GM04504 (cell line): ENCODE results near the gene TOR4A.

Experiments
- DNase-seq: peaks from one replicate; pipeline ENCODE4 v3.0.0-alpha.2; 2012; ENCODE audit warnings: low read depth

TOR4A gene

DNA sequence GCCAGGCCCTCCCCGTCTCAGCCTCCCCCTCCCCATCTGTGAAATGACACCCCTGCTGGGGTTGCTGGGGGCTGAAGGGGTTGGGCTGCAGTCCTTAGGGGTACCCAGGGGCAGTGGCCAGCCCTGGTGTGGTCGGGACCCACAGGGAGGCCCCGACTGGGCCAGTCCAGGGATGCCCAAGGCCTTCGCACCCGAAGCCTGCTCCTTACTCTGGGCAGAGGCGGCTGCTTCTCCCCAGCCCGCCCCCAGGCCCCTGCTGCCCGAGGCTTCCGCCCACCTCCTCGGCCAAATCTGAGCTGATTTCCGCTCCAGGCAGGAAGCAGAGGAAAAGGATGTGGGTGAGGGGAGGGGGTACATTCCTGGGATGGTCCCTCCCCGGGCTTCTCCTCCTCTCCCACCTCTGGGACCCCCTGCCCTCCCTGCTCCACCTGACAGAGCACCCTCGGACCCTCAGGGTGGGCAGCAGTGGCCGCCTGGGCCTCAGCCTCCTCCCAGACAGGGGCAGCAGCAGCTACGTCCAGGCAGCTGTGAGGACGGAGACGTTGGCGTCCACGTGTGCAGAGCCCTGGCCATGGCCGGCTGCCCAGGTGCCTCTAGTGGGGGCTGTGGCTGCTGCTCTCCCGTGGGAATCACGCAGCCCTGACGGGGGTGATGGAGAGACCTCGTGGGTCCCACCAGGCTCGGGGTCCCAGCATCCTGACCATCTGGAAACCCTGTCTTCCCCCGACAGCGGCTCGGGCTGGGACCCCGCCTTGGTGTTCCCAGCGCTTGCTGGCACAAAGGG lies 28.7 kb downstream of the TOR4A start:
- DNase-seq = no peak

DNA sequence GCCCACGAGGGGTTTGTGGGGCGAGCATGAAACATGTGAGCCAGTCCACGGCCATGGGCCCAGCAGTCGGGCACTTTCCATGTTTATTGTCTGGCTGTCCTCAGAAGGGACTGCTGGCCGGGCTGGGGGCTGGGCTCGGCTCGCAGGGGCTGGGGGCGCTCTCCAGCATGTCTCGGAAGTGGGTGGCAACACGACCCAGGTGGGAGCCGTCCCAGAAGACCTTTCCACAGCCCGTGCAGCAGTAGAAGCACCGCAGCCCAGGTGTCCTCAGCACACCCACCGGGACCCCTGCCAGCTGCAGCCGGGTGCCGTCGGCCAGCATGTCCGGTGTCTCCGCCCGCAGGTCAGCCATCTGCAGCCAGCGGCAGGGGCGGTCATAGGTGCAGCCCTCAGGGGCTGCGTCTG lies 29.3 kb downstream of the TOR4A start:
- DNase-seq = no peak

DNA sequence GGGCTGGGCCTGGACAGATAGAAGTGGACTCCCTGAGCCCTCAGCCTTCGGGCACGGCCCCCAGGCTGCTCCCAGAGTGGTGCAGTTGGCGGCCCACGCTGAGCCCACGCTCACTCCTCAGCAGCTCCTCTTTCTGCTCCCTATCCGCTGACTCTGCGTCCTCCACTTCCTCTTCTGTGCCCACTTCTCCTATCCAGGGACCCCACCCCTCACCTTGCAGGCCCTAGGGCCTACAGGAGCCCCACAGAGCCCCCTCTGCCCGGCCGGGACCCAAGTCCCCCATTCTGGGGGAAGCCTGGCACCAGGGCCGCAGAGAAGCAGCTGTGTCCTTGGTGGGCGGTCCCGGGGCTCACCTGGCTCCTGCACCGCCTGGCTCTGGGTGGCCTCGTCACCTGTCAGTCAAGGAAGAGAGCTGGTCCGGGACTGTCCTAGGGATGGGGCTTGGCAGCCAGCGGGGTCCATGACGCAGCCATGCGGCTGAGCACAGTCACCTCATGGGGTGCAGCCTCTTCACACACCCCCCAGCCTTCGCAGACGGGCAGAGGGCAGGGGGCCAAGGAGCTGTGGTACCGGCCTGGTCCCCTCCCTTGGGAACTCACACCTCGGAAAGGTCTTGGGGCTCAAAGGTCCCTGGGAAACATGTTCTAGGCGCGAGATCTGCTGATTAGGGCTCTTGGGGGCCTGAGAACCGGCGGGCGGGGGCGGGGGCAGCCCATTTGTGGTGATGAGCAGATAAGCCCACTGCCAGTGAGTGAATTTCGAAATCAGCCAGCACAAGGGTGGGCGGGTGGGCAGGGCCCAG lies 29.9 kb downstream of the TOR4A start:
- DNase-seq = no peak

DNA sequence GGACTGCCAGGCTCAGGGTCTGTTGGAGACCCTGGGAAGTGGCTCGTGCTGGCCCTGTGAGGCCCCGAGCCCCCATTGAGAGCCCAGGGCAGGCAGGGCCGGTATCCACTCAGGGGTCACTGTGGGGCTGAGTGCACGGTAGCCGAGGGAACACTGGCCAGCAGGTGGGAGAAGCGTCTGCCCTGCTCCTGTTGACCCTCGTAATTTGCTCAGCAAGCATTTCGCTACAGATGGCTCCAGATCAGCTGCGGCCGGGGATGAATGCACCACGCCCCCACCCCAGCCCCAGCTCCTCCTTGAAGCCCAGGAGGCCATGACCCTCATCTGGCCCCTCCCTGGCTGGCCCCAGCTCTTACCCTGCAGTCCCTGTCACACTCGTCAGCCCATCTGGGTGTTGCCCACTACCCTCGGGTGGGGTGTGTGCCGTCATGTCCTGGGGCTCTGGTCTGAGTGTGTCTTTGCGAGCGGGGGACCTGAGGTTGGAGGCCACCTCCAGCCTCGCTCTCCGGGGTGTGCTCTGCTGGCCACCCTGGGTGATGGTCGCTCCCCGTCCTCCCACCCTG lies 30.6 kb downstream of the TOR4A start:
- no peak for DNase-seq

DNA sequence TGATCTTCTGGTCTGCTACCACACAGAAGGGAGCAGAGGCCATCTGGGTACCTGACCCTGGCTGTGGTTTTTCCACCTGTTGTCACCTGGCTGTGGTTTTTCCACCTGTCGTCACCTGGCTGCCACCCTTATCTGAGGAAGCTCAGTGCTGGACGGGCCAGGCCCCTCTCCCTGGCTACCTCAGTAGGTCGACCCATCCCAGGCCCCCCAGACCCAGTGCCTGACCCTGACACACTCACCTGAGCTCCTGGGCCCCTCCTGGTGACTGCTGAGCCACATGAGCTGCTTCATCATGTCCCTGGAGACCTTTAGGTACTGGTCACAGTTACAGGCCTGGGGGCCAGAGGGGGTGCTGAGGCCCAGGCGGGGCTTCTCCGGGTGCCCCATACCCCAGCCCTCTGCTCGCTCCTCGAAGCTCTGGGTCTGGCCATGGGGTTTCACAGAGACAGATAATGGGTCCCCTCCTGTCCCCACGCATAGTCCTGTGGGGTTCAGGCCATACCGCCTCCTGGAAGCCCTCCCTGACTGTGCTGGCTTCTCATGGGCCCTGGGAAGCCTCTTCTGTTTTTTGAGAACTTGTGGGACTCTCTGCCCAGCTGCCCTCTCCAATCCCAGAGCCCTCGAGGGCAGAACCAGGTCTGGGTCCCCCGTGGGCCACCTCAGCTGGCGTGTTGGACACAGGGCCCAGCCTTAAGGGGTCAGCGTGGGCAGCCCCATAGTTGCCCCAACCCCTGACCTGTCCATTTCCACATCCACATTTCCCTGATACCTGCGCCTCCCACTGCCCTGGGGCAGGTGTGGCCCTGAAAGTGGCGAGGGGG lies 32.1 kb downstream of the TOR4A start:
- DNase-seq = no peak

DNA sequence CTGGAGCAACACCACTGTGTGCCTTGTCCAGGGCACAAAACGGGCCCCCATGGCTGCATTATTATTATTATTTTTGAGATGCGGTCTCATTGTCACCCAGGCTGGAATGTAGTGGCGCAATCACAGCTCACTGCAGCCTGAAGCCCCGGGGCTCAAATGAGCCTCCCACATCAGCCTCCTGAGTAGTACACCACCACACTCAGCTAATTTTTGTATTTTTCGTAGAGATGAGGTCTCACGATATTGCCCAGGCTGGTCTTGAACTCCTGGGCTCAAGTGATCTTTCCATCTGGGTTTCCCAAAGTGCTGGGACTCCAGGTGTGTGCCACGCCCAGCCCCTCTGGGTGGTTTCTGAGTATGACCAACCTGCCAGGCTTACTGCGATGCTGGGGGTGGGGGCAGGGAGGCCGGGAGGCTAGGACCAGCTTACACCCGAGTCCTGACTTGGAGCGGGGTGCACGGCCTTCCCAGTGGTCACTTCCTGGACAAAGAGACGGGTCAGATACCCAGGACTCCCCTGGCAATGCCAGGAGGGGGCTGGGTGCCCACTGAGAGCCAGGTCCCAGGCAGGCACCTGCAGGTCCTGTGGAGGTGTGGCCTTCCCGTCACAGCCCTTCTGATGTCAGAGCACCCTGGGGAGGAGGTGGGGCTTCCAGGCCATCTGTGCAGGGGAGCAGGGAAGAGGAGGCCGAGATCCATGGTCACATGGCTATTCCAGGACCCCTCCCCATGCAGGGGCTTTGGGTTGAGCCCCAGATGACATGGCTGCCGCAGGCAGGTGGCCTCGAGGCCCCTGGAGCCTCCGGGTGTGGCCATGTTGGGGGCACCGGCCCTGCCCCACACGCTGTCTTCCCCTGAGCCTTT lies 32.9 kb downstream of the TOR4A start:
- DNase-seq = no peak

DNA sequence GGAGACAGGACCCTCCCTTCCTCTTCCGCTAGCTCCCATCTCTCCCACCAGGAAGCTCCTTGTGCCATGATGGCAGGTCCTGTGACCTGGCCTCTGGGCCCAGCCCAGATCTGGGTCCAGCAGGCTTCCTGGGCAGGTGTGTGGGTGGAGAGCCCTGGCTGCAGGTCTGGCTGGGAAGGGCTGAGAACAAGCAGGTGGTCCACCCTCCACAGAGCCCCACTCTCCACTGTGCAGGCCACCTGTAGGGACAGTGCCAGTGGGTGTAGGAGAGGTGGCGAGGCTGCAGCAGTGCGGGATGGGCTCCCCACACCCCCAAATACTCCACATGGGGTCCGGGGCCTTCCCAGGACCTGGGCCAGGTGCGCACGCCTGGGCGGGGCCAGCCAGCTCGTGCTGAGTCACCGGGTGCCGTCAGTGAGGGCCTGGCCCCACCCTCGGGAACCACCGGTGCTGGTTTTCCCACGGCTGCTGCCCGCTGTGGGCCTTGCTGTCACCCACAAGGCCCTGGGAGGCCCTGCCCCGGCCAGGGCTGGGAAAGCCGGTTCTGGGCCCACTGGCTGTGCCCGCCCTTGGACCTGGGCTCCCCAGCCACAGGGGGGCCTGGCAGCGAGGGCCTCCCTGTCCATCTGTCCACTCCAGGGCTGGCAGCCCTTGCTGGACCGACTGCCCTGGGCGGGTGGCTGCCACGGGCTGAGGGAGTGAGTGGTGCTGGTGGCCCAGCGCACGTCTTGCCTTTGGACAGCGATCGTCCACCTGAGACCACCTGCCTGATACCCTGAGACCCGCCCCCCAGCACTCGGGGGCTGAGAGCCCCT lies 33.9 kb downstream of the TOR4A start:
- DNase-seq = no peak

DNA sequence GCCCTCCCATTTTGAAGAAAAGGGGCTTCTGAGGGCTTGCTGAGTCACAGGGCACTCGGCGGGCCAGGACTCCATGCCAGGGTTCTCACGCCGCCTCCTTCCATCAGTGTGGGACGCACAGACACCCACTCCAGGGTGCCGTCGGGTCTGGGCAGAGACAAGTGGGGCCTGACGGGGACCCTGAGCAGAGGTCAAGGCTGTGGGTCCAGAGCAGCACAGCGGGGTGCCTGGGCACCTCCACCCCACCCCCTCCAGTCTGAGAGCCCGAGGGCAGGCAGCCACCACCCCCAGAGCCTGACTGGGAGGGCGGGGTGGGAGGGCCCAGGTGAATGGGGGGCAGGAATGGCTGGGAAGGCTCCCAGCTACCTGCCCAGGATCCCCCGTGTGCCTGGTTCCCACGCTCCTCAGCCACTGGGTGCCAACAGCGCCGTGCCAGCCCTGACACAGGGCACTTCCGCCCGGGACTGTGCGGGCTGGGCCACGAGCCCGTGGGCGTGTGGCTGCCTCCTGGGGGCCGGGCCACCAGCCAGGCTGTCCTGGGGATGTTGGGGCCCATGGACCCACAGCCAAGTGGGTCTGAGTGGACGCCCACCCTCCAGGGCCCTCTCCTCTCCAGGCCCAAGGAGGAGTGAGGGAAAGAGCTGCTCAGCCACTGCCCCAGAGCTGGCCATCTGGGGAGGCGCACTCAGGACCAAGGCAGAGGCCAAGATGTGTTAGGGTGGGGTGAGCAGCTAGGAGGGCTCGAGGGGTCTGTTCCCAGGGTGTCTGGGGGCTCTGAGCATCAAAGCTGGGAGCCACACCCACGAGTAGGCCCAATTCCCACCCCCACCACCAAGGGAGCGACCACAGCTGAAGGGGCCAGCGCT lies 34.7 kb downstream of the TOR4A start:
- no peak for DNase-seq

DNA sequence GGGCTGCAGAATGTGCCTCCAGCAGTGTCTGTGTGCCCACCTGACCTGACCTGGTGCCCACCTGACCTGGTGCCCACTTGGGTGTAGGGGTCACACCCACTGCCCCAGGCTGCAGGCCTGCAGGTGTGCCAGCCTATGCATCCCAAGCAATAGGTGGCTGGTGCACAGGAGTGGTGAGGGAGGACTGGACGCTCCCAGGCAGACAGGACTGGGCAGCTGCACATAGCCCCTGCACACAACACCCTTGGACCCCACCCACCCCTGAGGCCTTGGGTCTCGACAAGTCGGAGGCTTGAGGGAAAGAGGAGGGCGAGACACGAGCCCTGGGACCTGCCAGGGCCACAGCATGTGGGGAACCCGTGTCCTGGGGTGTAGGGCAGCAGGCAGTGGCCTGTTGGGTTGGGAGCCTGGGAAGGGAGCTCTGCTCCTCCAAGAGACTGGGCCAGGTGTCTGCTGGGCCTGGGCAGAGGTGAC lies 35.4 kb downstream of the TOR4A start:
- no peak for DNase-seq

DNA sequence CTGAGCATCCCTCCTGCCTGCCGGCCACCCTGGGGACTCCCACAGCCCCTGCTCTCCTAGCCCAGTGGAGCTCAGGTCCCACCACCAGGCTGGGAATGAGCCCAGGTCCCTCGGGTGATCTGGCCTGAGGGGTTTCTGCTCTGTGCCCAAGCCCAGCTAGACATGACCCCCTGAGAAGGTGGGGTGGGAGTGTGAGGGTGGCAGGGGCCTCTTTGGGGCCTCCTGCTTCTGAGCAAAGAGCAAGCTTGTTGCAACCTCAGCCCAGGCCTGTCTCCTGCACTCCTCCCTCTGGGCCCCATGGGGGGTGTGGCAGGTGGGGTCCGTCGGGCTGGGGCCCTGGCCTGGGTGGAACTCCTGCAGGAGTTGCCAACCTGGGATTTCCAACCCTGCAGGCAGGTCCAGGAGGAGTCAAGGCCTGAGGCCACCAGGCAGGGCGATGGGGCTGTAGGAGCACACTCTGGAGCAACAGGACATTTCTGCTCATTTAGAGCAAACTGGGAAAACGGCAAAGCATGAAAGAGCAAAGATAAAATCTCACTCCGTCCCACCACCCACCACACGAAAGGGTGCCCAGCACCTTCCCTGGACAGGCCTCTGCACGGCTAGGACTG lies 35.9 kb downstream of the TOR4A start:
- DNase-seq = no peak

DNA sequence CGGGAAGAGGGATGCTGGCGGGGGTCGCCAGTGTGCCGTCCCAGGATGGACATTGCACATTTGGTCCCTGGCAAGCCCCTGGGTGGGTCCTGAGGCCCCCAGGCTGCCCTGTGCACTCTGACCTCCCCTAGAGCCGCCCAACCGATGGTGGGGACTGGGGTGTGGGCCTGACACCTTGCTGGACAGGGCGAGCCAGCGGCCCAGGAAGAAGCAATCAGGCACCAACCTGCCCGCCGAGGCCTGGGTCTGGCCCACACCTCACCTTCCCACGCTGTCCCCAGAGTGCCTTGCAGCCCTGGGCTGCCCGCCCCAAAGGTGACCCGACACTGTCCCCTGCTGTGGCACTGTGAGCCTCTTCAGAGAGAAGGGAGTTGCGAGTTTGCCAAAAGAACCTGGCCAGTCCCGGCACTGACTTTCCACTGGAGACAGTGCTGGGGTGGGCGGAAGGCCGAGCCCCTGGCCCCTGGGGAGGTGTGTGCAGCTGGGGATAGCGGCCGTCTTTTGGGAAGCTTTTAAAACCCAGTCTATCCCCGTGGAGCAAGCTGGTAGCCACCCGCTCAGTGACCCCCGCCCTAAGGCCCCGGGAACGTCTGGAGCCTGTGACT lies 36.5 kb downstream of the TOR4A start:
- DNase-seq = no peak

DNA sequence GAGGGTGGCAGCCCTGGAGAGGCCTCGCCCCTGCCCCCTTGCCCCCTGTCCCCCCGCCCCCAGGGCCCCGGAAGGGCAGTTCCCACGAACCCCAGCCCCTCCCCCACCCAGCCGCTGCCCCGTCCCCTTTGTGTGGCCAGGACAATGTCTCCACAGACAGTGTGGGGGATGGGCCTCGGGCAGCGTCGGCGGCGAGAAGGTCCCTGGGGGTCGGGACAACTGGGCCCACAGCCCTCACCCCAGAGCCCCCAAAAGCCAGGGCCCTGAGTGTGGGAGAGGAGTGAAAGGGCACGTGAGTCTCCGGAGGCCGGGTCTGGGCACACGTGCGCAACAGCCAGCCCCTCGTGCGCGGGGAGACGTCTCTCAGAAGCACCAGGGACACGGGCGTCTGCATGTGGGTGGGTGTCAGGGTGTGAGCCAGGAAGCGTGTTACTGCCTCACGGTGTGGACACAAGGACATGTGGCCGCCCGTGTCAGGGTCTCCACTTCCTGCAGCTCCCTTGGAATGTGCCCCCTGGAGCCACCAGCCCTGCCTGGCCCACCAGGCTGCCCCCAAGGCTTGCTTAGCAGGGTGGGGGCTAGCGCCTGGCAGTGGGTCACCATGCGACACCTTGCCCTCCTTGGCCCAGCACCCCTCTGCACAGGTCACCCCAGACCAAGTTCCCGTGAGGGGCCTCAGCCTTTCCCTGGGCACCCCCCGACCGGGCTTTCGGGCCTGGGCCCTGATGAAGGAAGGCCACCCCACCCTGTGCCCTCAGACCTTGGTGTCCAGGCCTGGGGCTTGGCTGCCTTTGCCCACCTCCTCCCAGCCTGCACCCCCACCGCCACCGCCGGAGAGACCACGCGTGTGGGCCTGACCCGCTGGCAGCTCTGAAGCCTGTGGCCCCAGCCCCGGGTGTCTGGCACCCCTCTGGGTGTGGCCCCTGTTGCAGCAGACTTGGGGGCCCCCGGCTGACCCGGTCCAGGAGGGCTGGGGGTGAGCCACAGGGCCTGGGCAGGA lies 37.3 kb downstream of the TOR4A start:
- DNase-seq = no peak

DNA sequence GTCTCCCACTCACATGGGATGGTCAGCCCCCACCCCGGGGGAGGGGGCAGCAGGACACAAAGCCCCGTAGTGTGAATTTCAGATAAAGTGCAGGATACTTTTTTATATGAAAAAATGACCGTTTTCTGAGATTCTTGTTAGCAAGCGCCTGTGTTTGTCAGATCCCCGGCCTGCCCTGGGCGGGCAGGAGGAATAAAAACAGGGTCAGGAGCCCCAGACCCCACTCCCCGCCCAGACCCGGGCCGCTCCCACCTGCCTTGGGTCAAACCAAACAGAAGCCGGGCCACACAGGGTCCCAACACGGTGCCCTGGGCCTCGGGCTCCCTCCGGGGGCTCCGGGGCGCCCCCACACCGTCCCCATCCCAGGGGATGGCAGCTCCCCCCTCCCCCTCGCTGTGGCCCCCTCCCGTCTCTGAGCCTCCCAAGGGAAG lies 38.1 kb downstream of the TOR4A start:
- DNase-seq = no peak

DNA sequence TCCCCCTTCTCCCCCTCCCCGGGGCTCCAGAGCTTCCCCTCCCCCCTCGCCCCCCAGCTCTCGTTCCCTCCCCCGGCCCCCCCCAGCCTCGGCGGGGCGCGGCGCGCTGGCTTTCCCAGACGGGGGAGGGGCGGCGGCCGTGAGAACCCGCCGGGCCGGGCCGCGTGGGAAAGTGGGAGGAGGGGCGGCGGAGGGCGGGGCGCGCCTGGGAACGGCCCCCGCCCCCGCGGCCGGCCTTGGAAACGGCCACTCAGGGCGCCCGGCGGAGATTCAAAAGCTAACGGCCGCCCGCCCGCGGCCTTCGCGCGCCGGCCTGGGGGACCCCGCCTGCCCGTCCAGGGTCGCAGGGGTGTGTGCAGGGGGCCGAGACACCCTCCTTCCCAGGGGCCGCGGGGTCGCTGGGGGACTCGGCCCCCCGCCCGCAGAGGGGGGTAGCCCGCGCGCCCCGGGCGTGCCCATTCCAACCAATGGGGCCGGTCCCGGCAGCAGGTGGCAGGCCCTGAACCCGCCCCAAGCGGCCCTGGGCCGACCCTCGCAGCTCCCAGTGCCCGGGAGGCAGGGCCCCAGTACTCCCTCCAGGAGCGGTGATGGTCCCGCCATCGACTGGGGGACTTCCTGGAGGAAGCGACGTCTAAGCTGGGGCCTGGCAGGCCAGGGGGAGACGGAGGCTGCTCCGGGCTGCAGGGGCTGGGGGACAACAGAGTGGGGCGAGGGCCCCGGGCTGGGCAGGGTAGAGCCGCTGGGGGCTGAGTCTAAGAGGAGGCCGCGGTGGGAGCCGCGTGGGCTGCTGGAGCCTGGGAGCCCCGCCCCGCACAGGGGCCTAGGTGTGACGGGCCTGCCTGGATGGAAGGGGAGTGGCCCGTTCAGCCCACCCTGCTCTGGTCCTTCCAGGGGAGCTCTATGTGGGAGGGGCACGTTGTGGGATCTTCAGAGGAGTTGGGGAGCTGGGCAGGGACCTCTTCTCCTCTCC lies 38.8 kb downstream of the TOR4A start:
- no peak for DNase-seq

DNA sequence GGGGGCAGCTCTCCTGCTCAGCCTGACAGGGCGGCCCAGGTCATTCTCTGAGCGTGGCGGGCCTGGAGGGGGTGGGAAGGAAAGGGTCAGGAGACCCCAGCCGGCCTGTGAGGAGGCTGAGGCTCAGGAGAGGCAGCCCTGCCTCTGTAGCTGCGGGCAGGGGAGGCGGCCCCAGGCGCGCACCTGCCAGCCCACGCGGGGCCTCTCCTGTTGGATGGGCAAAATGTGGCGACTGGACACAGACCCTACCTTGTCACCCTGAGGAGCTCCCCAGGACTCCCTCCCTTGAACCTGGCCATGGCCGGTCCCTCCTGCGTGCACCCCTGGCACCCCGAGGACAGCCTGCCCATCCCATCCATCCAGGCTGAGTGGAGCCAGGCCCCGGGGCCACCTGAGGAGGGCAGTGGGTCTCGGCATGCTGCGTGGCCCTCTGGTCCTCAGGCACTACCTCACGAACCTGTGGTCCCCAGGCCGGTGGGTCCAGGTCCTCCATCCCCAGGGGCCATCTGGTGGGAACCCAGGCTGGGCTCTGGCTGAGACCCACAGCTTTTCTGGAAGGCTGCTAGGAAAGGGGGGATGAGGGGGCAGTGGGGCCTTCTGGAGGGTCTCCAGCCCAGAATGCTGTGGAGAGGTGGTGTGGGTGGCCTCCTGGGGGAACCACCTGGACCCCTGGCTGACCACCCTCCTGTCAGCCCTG lies 39.6 kb downstream of the TOR4A start:
- no peak for DNase-seq
